ENCODE results near the gene CYP19A1. TPM values are rescaled to one million over a fixed set of nuclear protein-coding genes. Genes with fewer than 3 reads are reported as not detected.

CYP19A1 gene
- total RNA-seq, 3 donors from 2014 or later, result 1.0 to 24.9 (median 6.9) TPM

- intact Hi-C loops (cut with DNase I; ENCODE audit: low total_unique reads), result no loop called here
- H3K9me3 ChIP-seq, result no peaks in the 10 kb centered on the region
- no peak overlapping the region for H3K4me3 ChIP-seq
- no peaks in the 10 kb centered on the region for H3K27me3 ChIP-seq
- no peaks in the 10 kb centered on the region for H3K36me3 ChIP-seq
- H3K4me1 ChIP-seq, result peaks cover 0 to 1% of the 10 kb centered on the region in 2 donors
- no peak for TF ChIP-seq POLR2A (IDR thresholded peaks at IDR 0.05)
- no peak for TF ChIP-seq POLR2AphosphoS5 (IDR thresholded peaks at IDR 0.05)
- no peak for TF ChIP-seq CTCF (IDR thresholded peaks at IDR 0.05)
- DNase-seq (ENCODE audit: low spot score in 2 of 2), result no peak
- no peak overlapping the region for H3K27ac ChIP-seq
These were observed 142.9 kb downstream of the CYP19A1 start for GRCh38 chr15:51195459-51195858.

GRCh38 chr15:51193979-51194378 is 144.4 kb downstream of the CYP19A1 start:
- Histone ChIP-seq H3K27me3 (no peaks in the 10 kb centered on the region), H3K4me3 (no peak overlapping the region), H3K4me1 (peaks cover 4 to 7% of the 10 kb centered on the region in 2 donors), H3K9me3 (no peaks in the 10 kb centered on the region), H3K27ac (no peak overlapping the region), H3K36me3 (no peaks in the 10 kb centered on the region)
- intact Hi-C loops (cut with DNase I; ENCODE audit: low total_unique reads), result no loop called here
- DNase-seq (ENCODE audit: low spot score in 2 of 2), result no peak
- no peak for TF ChIP-seq POLR2A (IDR thresholded peaks at IDR 0.05)

GRCh38 chr15:51193526-51193925 is 144.9 kb downstream of the CYP19A1 start:
- no peaks in the 10 kb centered on the region for H3K9me3 ChIP-seq
- no peak for TF ChIP-seq POLR2AphosphoS5 (IDR thresholded peaks at IDR 0.05)
- TF ChIP-seq CTCF (IDR thresholded peaks at IDR 0.05), result no peak
- no peak for TF ChIP-seq POLR2A (IDR thresholded peaks at IDR 0.05)
- peaks cover 4 to 7% of the 10 kb centered on the region in 2 donors for H3K4me1 ChIP-seq
- no peak overlapping the region for H3K4me3 ChIP-seq
- peak overlapping the region in 1 of 2 donors; percentile 19 for H3K27ac ChIP-seq
- H3K36me3 ChIP-seq, result no peaks in the 10 kb centered on the region
- H3K27me3 ChIP-seq, result no peaks in the 10 kb centered on the region
- intact Hi-C loops (cut with DNase I; ENCODE audit: low total_unique reads), result no loop called here
- DNase-seq (ENCODE audit: low spot score in 2 of 2), result no peak

- Histone ChIP-seq H3K36me3 (no peaks in the 10 kb centered on the region), H3K9me3 (no peaks in the 10 kb centered on the region), H3K4me1 (peaks cover 4 to 7% of the 10 kb centered on the region in 2 donors), H3K27me3 (no peaks in the 10 kb centered on the region), H3K4me3 (peak overlapping the region in 1 of 3 donors; percentile 5), H3K27ac (peak overlapping the region in 1 of 2 donors; percentile 19)
- intact Hi-C loops (cut with DNase I; ENCODE audit: low total_unique reads), result no loop called here
- peak; percentile 69 to 83 for DNase-seq (ENCODE audit: low spot score in 2 of 2)
- peak; percentile 75 to 82 (median 75) for TF ChIP-seq CTCF (IDR thresholded peaks at IDR 0.05)
- no peak for TF ChIP-seq POLR2AphosphoS5 (IDR thresholded peaks at IDR 0.05)
These were observed 145.7 kb downstream of the CYP19A1 start for GRCh38 chr15:51192521-51193280.

- no peak for DNase-seq (ENCODE audit: low spot score in 2 of 2)
- intact Hi-C loops (cut with DNase I; ENCODE audit: low total_unique reads), result no loop called here
- Histone ChIP-seq H3K9me3 (no peaks in the 10 kb centered on the region), H3K27ac (peak overlapping the region; percentile 43 to 68), H3K27me3 (no peaks in the 10 kb centered on the region), H3K36me3 (no peaks in the 10 kb centered on the region), H3K4me3 (no peak overlapping the region), H3K4me1 (peaks cover 4 to 7% of the 10 kb centered on the region in 2 donors)
- no peak for TF ChIP-seq CTCF (IDR thresholded peaks at IDR 0.05)
- no peak for TF ChIP-seq POLR2A (IDR thresholded peaks at IDR 0.05)
- no peak for TF ChIP-seq POLR2AphosphoS5 (IDR thresholded peaks at IDR 0.05)
These were observed 146.6 kb downstream of the CYP19A1 start for GRCh38 chr15:51191766-51192165.
